GM12875 (cell line): ENCODE measurements around the gene SUN5.

Experiments
- H3K4me3 ChIP-seq: one replicate; pipeline ENCODE4 v1.5.1; 2011; ENCODE audit warnings: low read depth, low read length, control low read depth
- CTCF ChIP-seq: IDR thresholded peaks from 2 replicates; pipeline ENCODE4 v1.5.1; 2011; ENCODE audit warnings: low read depth, mild to moderate bottlenecking, control low read depth, inconsistent platforms, low read length, moderate library complexity, borderline replicate concordance; ENCODE audit not compliant: insufficient read depth

The SUN5 gene

GRCh38 chr20:32990426-32990825 is 13.8 kb downstream of the SUN5 start:
- no peak for TF ChIP-seq CTCF
- no peak overlapping the region for H3K4me3 ChIP-seq

GRCh38 chr20:32989507-32990283 is 14.5 kb downstream of the SUN5 start:
- no peak overlapping the region for H3K4me3 ChIP-seq
- TF ChIP-seq CTCF: no peak

GRCh38 chr20:32988008-32988407 is 16.2 kb downstream of the SUN5 start:
- no peak for TF ChIP-seq CTCF

GRCh38 chr20:32987044-32987825 is 17.0 kb downstream of the SUN5 start:
- no peak for TF ChIP-seq CTCF
- H3K4me3 ChIP-seq: no peak overlapping the region

More at GRCh38 chr20:32988008-32988407, 16.2 kb downstream of the SUN5 start:
- H3K4me3 ChIP-seq: no peak overlapping the region

- TF ChIP-seq CTCF: no peak
- H3K4me3 ChIP-seq: no peak overlapping the region
Measured at GRCh38 chr20:32986331-32986966, 17.8 kb downstream of the SUN5 start.

GRCh38 chr20:32985596-32985995 is 18.6 kb downstream of the SUN5 start:
- no peak for TF ChIP-seq CTCF
- no peak overlapping the region for H3K4me3 ChIP-seq
